Measurements from ENCODE around the gene RAET1G. TPM values are rescaled to one million over a fixed set of nuclear protein-coding genes. Genes with fewer than 3 reads are reported as not detected.
"Not testable (repeated sequence)": the region's sequence is repeated elsewhere in the genome, so short reads cannot be mapped to it uniquely, and the experiment has no call there.

RAET1G gene
- total RNA-seq, 1 experiment from 2014 or later, result 0.54 TPM

- TF ChIP-seq CTCF (IDR thresholded peaks at IDR 0.05; ENCODE audit: unreplicated experiment), result no peak
- Mint-ChIP-seq H3K27me3 (ENCODE audit: unreplicated experiment) (peaks cover 27% of the 10 kb centered on the region), H3K4me3 (ENCODE audit: low read depth, unreplicated experiment) (no peak overlapping the region), H3K27ac (ENCODE audit: unreplicated experiment) (no peak overlapping the region), H3K4me1 (ENCODE audit: low read depth, unreplicated experiment) (peaks cover 7% of the 10 kb centered on the region), H3K9me3 (ENCODE audit: low read depth, unreplicated experiment) (no peaks in the 10 kb centered on the region), H3K36me3 (ENCODE audit: insufficient read depth, unreplicated experiment) (peaks cover 11% of the 10 kb centered on the region)
- DNase-seq, result no peak
- BruUV-seq (replicated peaks), result no TSS peak
- intact Hi-C loops (cut with micrococcal nuclease; ENCODE audit: unreplicated experiment), result loop anchor here (10.0 kb wide), 2 partner anchors 55 to 375 kb away; partner anchors contain the start of genes LRP11 and PPIL4
- CTCF ChIA-PET, result no interaction called here
These were observed 3.1 kb downstream of the RAET1G start for GRCh38 chr6:149919834-149920225.

- CTCF ChIA-PET; DNase-seq; H3K9me3 Mint-ChIP-seq (ENCODE audit: low read depth, unreplicated experiment); H3K27ac Mint-ChIP-seq (ENCODE audit: unreplicated experiment); intact Hi-C loops (cut with micrococcal nuclease; ENCODE audit: unreplicated experiment); H3K4me3 Mint-ChIP-seq (ENCODE audit: low read depth, unreplicated experiment); H3K4me1 Mint-ChIP-seq (ENCODE audit: low read depth, unreplicated experiment); BruUV-seq (replicated peaks): not testable (repeated sequence)
- H3K27me3 Mint-ChIP-seq (ENCODE audit: unreplicated experiment), result peaks cover 30% of the 10 kb centered on the region
- H3K36me3 Mint-ChIP-seq (ENCODE audit: insufficient read depth, unreplicated experiment), result peaks cover 11% of the 10 kb centered on the region
These were observed 3.6 kb downstream of the RAET1G start for GRCh38 chr6:149919126-149919833.

- Mint-ChIP-seq H3K4me3 (ENCODE audit: low read depth, unreplicated experiment) (no peak overlapping the region), H3K27me3 (ENCODE audit: unreplicated experiment) (peaks cover 39% of the 10 kb centered on the region), H3K27ac (ENCODE audit: unreplicated experiment) (no peak overlapping the region), H3K4me1 (ENCODE audit: low read depth, unreplicated experiment) (peaks cover 3% of the 10 kb centered on the region), H3K36me3 (ENCODE audit: insufficient read depth, unreplicated experiment) (peaks cover 8% of the 10 kb centered on the region), H3K9me3 (ENCODE audit: low read depth, unreplicated experiment) (no peaks in the 10 kb centered on the region)
- intact Hi-C loops (cut with micrococcal nuclease; ENCODE audit: unreplicated experiment), result no loop called here
- no peak for DNase-seq
- CTCF ChIA-PET, result no interaction called here
- BruUV-seq (replicated peaks), result no TSS peak
- no peak for TF ChIP-seq CTCF (IDR thresholded peaks at IDR 0.05; ENCODE audit: unreplicated experiment)
These were observed 4.6 kb downstream of the RAET1G start for GRCh38 chr6:149918151-149918905.

- no peaks in the 10 kb centered on the region for H3K4me1 Mint-ChIP-seq (ENCODE audit: low read depth, unreplicated experiment)
- no peak overlapping the region for H3K4me3 Mint-ChIP-seq (ENCODE audit: low read depth, unreplicated experiment)
- no TSS peak for BruUV-seq (replicated peaks)
- CTCF ChIA-PET, result no interaction called here
- peaks cover 2% of the 10 kb centered on the region for H3K36me3 Mint-ChIP-seq (ENCODE audit: insufficient read depth, unreplicated experiment)
- H3K27me3 Mint-ChIP-seq (ENCODE audit: unreplicated experiment), result peaks cover 46% of the 10 kb centered on the region
- intact Hi-C loops (cut with micrococcal nuclease; ENCODE audit: unreplicated experiment), result no loop called here
- no peak for TF ChIP-seq CTCF (IDR thresholded peaks at IDR 0.05; ENCODE audit: unreplicated experiment)
- no peak overlapping the region for H3K27ac Mint-ChIP-seq (ENCODE audit: unreplicated experiment)
- DNase-seq, result no peak
- no peaks in the 10 kb centered on the region for H3K9me3 Mint-ChIP-seq (ENCODE audit: low read depth, unreplicated experiment)
These were observed 5.2 kb downstream of the RAET1G start for GRCh38 chr6:149917679-149918078.

All from Calu3 (cell line).